PC-9 (cell line): ENCODE measurements around the gene SPAG7. TPM values are rescaled to one million over a fixed set of nuclear protein-coding genes. Genes with fewer than 3 reads are reported as not detected.
A peak's percentile ranks its signal among the peaks of the same experiment; 100 is the strongest.

ENCODE experiments used
- BruUV-seq: library from RNA; stranded (reverse); fragments of 400-500 nt; replicated peaks from 2 replicates; lab custom pipeline; 2021; lab: Mats Ljungman, UMichigan
- CTCF ChIA-PET: fragments of 300-600 bp; sonication (Branson Sonifier 250); formaldehyde crosslinking; loops from one replicate; lab custom pipeline; 2022; ENCODE audit warnings: antibody characterized with exemption; lab: Charles Lee
- POLR2A ChIA-PET: fragments of 300-600 bp; sonication (Branson Sonifier 250); formaldehyde crosslinking; loops from one replicate; lab custom pipeline; 2022; ENCODE audit warnings: antibody characterized with exemption; ENCODE audit not compliant: unreplicated experiment; lab: Charles Lee
- DNase-seq, 2 experiments: peaks; one replicate each; pipeline versions ENCODE4 v3.0.0 to v3.0.0-alpha.2; 2015 to 2022; ENCODE audit warnings: mixed read lengths in 1 of 2
- H2AFZ ChIP-seq: fragments of 200-600 bp; sonication (generic); 2 replicates; pipeline ENCODE4 v1.8.1; 2017; ENCODE audit warnings: antibody characterized with exemption
- H3F3A ChIP-seq: fragments of 200-600 bp; sonication (generic); 2 replicates; pipeline ENCODE4 v1.8.1; 2017; ENCODE audit warnings: antibody characterized with exemption, mild to moderate bottlenecking, low read depth; ENCODE audit not compliant: insufficient read depth
- H3K27ac ChIP-seq: fragments of 200-600 bp; sonication (generic); 2 replicates; pipeline ENCODE4 v1.6.1; 2016; ENCODE audit warnings: mixed run types
- H3K27me3 ChIP-seq: fragments of 200-600 bp; sonication (generic); 2 replicates; pipeline ENCODE4 v1.6.1; 2016; ENCODE audit warnings: low read depth, mixed run types; ENCODE audit not compliant: insufficient read depth
- H3K36me3 ChIP-seq: fragments of 200-600 bp; sonication (generic); 2 replicates; pipeline ENCODE4 v1.6.1; 2016; ENCODE audit warnings: low read depth, mixed run types
- H3K4me1 ChIP-seq: fragments of 200-600 bp; sonication (generic); replicated peaks from 2 replicates; pipeline ENCODE4 v1.6.1; 2016; ENCODE audit warnings: mixed run types; ENCODE audit not compliant: insufficient read depth
- H3K4me2 ChIP-seq: fragments of 200-600 bp; sonication (generic); 2 replicates; pipeline ENCODE4 v1.6.1; 2017; ENCODE audit warnings: mixed run types
- H3K4me3 ChIP-seq: fragments of 200-600 bp; sonication (generic); 2 replicates; pipeline ENCODE4 v1.6.1; 2016; ENCODE audit warnings: mixed run types
- H3K79me2 ChIP-seq: fragments of 200-600 bp; sonication (generic); 2 replicates; pipeline ENCODE4 v1.6.1; 2017; ENCODE audit warnings: low read depth, mixed run types
- H3K9me2 ChIP-seq: fragments of 200-600 bp; sonication (generic); 2 replicates; pipeline ENCODE4 v1.8.1; 2017; ENCODE audit warnings: mild to moderate bottlenecking; ENCODE audit not compliant: insufficient read depth
- H3K9me3 ChIP-seq: fragments of 200-600 bp; sonication (generic); 2 replicates; pipeline ENCODE4 v1.8.1; 2016; ENCODE audit warnings: low read depth; ENCODE audit not compliant: insufficient read depth
- H4K20me1 ChIP-seq: fragments of 200-600 bp; sonication (generic); 2 replicates; pipeline ENCODE4 v1.8.1; 2017; ENCODE audit not compliant: insufficient read depth
- EZH2 ChIP-seq: fragments of 200-600 bp; sonication (generic); IDR thresholded peaks from 2 replicates; pipeline ENCODE4 v1.8.0; 2017; ENCODE audit warnings: antibody characterized with exemption, low read depth
- intact Hi-C: fragments of 100-400 bp; cut with micrococcal nuclease; formaldehyde crosslinking; loops from one replicate; pipeline ENCODE4 v1.10.0; 2022; ENCODE audit not compliant: unreplicated experiment
- total RNA-seq: library from RNA; stranded (reverse); gene quantifications from 2 replicates; pipeline ENCODE4 v1.2.3, GENCODE V29; 2021
- TF ChIP-seq, protein P1 (sequence below): fragments of 200-600 bp; sonication (generic); conservative IDR thresholded peaks from 2 replicates; pipeline ENCODE4 v1.6.1; 2017; ENCODE audit warnings: mixed run types, antibody characterized with exemption, mild to moderate bottlenecking, moderate library complexity

The SPAG7 gene
- total RNA-seq, 1 experiment from 2014 or later = 40.4 TPM

DNA sequence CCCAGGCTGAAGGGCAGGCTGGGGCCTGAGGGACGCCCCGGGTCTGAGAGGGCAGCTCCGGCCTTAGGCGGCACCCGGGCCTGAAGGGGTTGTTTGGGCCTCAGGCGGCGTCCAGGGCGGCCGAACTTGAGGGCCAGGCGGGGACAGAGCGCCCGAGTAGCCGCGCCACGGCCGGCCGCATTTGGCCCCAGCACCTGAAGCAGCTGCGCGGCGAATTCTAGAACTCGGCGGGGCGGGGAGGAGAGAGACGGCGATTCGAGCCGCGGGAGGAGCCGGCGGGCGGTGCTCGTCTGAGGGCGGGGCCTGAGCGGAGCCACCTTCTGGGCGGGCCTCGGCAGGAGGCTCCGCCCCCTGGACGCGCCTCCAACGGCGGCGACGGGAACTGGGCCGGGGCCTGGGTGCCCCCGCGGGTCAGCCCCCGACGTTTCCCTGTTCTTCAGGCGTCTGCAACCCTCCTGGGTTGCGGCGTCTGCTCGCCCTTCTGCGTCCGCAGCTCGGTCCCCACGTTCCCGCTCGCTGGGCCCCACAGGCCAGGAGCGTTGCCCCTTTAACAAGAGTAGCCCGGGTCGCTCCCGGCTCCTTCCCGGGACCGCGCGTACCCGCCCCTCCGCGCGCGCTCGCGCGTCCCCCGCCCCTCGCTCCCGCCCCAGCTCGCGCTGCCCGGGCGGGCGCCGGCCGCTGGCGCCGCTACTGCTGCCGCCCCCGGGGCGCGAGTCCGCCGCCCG lies 29.8 kb upstream of the SPAG7 start, which contains the start of the genes INCA1 and KIF1C:
INCA1 (minus strand) TSS at position 221 of the 725 bp plus-strand sequence. CDS start 3,085 bp downstream, outside the sequence.
KIF1C (plus strand) TSS at position 649 of the 725 bp plus-strand sequence. CDS start 2,297 bp downstream, outside the sequence.
- peaks cover 22% of the 10 kb centered on the region for H3K79me2 ChIP-seq
- peaks cover 8% of the 10 kb centered on the region; the same call in 1 of the 2 replicates for H3F3A ChIP-seq
- BruUV-seq = no TSS peak
- peak within 1 kb of the TSS; percentile 90 for H2AFZ ChIP-seq
- CTCF ChIA-PET = no interaction called here
- DNase-seq = peak; percentile 74 to 97
- H3K4me2 ChIP-seq = peak within 1 kb of the TSS; percentile 97
- TF ChIP-seq, protein P1, sequence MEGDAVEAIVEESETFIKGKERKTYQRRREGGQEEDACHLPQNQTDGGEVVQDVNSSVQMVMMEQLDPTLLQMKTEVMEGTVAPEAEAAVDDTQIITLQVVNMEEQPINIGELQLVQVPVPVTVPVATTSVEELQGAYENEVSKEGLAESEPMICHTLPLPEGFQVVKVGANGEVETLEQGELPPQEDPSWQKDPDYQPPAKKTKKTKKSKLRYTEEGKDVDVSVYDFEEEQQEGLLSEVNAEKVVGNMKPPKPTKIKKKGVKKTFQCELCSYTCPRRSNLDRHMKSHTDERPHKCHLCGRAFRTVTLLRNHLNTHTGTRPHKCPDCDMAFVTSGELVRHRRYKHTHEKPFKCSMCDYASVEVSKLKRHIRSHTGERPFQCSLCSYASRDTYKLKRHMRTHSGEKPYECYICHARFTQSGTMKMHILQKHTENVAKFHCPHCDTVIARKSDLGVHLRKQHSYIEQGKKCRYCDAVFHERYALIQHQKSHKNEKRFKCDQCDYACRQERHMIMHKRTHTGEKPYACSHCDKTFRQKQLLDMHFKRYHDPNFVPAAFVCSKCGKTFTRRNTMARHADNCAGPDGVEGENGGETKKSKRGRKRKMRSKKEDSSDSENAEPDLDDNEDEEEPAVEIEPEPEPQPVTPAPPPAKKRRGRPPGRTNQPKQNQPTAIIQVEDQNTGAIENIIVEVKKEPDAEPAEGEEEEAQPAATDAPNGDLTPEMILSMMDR = no peak
- no peaks in the 10 kb centered on the region for H3K9me3 ChIP-seq
- POLR2A ChIA-PET = interaction anchor here (0.6 to 0.7 kb wide), 2 partner anchors 11 to 88 kb away, joined by 4 read pairs; no protein-coding TSS in a partner anchor
- no peaks in the 10 kb centered on the region for H3K27me3 ChIP-seq
- peak within 1 kb of the TSS; percentile 76 for H3K4me3 ChIP-seq
- 0 out of 2 replicates have a peak, but pooled peaks cover 14% of the 10 kb centered on the region for H3K36me3 ChIP-seq
- H3K27ac ChIP-seq = no peak within 1 kb of the TSS
- peaks cover 17% of the 10 kb centered on the region for H3K4me1 ChIP-seq
- intact Hi-C loops = loop anchor here (1.0 kb wide), 1 partner anchor 49 kb away; the partner anchor contains the start of gene PFN1
- H4K20me1 ChIP-seq = peaks cover 5% of the 10 kb centered on the region
- no peaks in the 10 kb centered on the region for H3K9me2 ChIP-seq

GRCh38 chr17:4994081-4994595 lies 26.5 kb upstream of the SPAG7 start:
- Histone ChIP-seq H3F3A (peaks cover 18% of the 10 kb centered on the region; the same call in 1 of the 2 replicates), H3K4me2 (no peak overlapping the region), H2AFZ (no peak overlapping the region), H3K27ac (no peak overlapping the region), H3K4me3 (no peak overlapping the region), H4K20me1 (no peaks in the 10 kb centered on the region; the same call in 1 of the 2 replicates), H3K9me2 (no peaks in the 10 kb centered on the region), H3K4me1 (peaks cover 11% of the 10 kb centered on the region), H3K9me3 (no peaks in the 10 kb centered on the region), H3K27me3 (no peaks in the 10 kb centered on the region), H3K79me2 (peaks cover 12% of the 10 kb centered on the region), H3K36me3 (no peaks in the 10 kb centered on the region)
- POLR2A ChIA-PET = interaction anchor here (0.9 kb wide), 1 partner anchor 256 kb away, joined by 7 read pairs; no protein-coding TSS in a partner anchor
- intact Hi-C loops = no loop called here
- no peak for TF ChIP-seq EZH2
- CTCF ChIA-PET = no interaction called here
- DNase-seq = no peak
- BruUV-seq = no TSS peak

DNA sequence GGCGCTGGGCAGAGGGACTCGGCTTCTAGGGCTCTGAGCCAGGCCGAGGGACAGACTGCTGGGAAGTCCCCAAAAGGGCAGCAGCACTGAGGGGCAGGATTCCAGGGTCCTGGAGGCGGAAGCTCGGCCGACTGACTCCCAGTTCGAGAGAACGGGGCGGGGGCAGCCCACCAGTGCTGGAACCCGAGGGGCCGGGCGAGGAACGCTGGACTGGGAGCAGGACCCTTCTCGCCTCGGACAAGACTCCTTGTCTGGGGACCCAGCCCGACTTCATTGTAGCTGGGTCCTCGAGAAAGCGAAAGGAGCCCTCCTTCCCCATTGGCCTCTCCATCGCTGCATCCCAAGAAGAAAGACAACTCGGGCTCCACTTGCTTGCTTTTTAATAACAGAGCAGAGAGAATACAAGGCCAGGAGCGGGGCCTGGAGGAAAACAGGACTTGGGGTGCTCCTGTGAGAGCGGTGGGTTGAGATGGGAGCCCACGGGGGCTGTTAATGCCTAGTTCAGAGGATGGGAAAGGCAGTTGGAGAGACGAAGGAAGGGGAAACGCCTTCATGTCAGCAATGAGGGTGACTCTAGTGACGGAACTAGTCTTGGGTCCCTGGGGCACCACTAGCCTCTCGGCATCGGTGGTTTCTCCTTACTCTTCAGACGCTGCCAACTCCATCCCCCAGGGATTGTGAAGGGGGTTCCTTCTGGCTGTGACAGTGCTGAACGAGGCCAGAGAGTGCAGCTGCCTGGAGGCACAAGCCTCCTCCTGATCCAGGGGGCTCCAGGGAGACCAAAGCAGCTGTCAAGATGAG lies 20.4 kb upstream of the SPAG7 start:
- no peaks in the 10 kb centered on the region for H3K9me2 ChIP-seq
- peak overlapping the region; percentile 25 for H3K27ac ChIP-seq
- no peaks in the 10 kb centered on the region for H3K79me2 ChIP-seq
- H3K27me3 ChIP-seq = no peaks in the 10 kb centered on the region
- peak overlapping the region; percentile 95 for H3K4me3 ChIP-seq
- TF ChIP-seq, protein P1 = no peak
- no peak for TF ChIP-seq EZH2
- H3K4me2 ChIP-seq = peak overlapping the region; percentile 93
- BruUV-seq = TSS peak; percentile 32
- ChIA-PET CTCF (interaction anchor here (0.6 to 2.0 kb wide), 2 partner anchors 20 to 79 kb away, joined by 9 to 10 read pairs; partner anchors contain the start of gene SPAG7), POLR2A (interaction anchor here (0.7 kb wide), 2 partner anchors 17 to 18 kb away, joined by 4 to 7 read pairs; no protein-coding TSS in a partner anchor)
- no peak for DNase-seq
- H3K4me1 ChIP-seq = peaks cover 23% of the 10 kb centered on the region
- peaks cover 40% of the 10 kb centered on the region for H3F3A ChIP-seq
- intact Hi-C loops = loop anchor here (1.0 kb wide), 3 partner anchors 21 to 85 kb away; partner anchors contain the start of genes CHRNE and SPAG7
- H3K36me3 ChIP-seq = no peaks in the 10 kb centered on the region
- peak overlapping the region; percentile 98 for H2AFZ ChIP-seq
- no peaks in the 10 kb centered on the region for H4K20me1 ChIP-seq
- no peaks in the 10 kb centered on the region for H3K9me3 ChIP-seq
